Adrenal gland (tissue), 5 donors: ENCODE data around the gene KLHL42.

Experiments
- POLR2A ChIP-seq, 2 donors: fragments of 450-650 bp; IDR thresholded peaks; one replicate each; pipeline ENCODE4 v1.6.1; 2017; ENCODE audit warnings: antibody characterized with exemption in 2 of 2, mild to moderate bottlenecking in 2 of 2, moderate library complexity in 1 of 2
- TF ChIP-seq, protein P1 (sequence below), 6 experiments: fragments of 450-650 bp in 4 of 6; fragments of 200-600 bp in 2 of 6; sonication (generic) in 1 of 6; IDR thresholded peaks; 1 replicate in 5 of 6; 2 replicates in 1 of 6; pipeline versions ENCODE4 v1.5.1 to v1.8.0; 2016 to 2021; ENCODE audit warnings: antibody characterized with exemption in 6 of 6, mild to moderate bottlenecking in 2 of 6, moderate library complexity in 1 of 6
- donor health status: DM: no; HTN: no; CAD: no.

DNA sequence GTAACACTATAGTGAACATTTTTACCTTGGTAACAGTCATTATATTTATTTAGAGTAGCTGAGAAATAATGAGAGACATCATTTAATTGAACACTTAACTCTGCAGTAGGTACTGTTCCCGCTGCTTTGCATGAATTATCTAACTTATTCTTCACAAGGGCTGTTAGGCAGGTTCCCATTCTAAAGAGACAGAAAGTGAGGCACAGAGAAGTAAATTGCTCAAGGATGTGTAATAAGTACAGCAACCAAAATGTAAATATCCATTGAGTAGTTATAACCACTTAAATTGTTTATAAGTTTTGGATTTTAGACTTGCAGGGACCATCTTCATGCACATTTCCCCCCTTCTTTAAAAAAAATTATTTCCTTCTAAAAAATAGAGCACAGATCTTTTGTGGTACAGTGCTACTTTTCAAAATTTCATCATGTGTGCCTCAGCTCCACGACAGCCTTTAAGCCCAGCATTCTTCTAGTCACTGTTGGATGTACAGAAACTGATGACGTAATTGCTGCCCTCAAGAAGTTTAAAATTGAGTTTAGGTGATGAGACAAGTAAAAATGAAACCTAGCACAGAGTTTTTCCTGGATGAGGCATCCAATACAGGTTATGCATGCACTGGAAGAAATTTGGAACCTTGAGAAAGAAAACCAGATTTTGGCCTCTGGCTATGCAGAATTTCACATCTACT, 6.0 kb downstream of the KLHL42 start:
- TF ChIP-seq, protein P1, sequence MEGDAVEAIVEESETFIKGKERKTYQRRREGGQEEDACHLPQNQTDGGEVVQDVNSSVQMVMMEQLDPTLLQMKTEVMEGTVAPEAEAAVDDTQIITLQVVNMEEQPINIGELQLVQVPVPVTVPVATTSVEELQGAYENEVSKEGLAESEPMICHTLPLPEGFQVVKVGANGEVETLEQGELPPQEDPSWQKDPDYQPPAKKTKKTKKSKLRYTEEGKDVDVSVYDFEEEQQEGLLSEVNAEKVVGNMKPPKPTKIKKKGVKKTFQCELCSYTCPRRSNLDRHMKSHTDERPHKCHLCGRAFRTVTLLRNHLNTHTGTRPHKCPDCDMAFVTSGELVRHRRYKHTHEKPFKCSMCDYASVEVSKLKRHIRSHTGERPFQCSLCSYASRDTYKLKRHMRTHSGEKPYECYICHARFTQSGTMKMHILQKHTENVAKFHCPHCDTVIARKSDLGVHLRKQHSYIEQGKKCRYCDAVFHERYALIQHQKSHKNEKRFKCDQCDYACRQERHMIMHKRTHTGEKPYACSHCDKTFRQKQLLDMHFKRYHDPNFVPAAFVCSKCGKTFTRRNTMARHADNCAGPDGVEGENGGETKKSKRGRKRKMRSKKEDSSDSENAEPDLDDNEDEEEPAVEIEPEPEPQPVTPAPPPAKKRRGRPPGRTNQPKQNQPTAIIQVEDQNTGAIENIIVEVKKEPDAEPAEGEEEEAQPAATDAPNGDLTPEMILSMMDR (IDR thresholded peaks at IDR 0.05), result no peak
- no peak for TF ChIP-seq POLR2A (IDR thresholded peaks at IDR 0.05)
